Progenitor cell of endocrine pancreas (in vitro differentiated cells): ENCODE measurements around the gene SAP25. TPM values are rescaled to one million over a fixed set of nuclear protein-coding genes. Genes with fewer than 3 reads are reported as not detected.
"Not testable (repeated sequence)": the region's sequence is repeated elsewhere in the genome, so short reads cannot be mapped to it uniquely, and the experiment has no call there.

Experiments used
- DNase-seq: peaks from one replicate; pipeline ENCODE4 v3.0.0; 2021; ENCODE audit warnings: low spot score; ENCODE audit not compliant: unreplicated experiment
- H3K27ac Mint-ChIP-seq: 2 replicates; pipeline ENCODE4 v1.8.0; 2021; ENCODE audit warnings: mild to moderate bottlenecking, moderate library complexity, mixed read lengths
- H3K27me3 Mint-ChIP-seq: 2 replicates; pipeline ENCODE4 v1.8.0; 2021; ENCODE audit warnings: mixed read lengths
- H3K36me3 Mint-ChIP-seq: 2 replicates; pipeline ENCODE4 v1.8.0; 2022; ENCODE audit warnings: mixed read lengths; ENCODE audit not compliant: insufficient read depth
- H3K4me1 Mint-ChIP-seq: 2 replicates; pipeline ENCODE4 v1.8.0; 2021; ENCODE audit warnings: low read depth, mixed read lengths
- H3K4me3 Mint-ChIP-seq: 2 replicates; pipeline ENCODE4 v1.8.0; 2021; ENCODE audit warnings: low read depth, mild to moderate bottlenecking, moderate library complexity, mixed read lengths
- H3K9me3 Mint-ChIP-seq: 2 replicates; pipeline ENCODE4 v1.8.0; 2021; ENCODE audit warnings: low read depth, mixed read lengths
- total RNA-seq: library from RNA; stranded (reverse); gene quantifications from 2 replicates; pipeline ENCODE4 v1.2.1, GENCODE V29; 2021
- TF ChIP-seq, protein P1 (sequence below): fragments of 200-600 bp; sonication (generic); IDR thresholded peaks from one replicate; pipeline ENCODE4 v1.5.0; 2021; ENCODE audit warnings: antibody characterized with exemption, mild to moderate bottlenecking; ENCODE audit not compliant: unreplicated experiment

SAP25 gene
- total RNA-seq, 1 donor from 2014 or later: 7.7 TPM

DNA sequence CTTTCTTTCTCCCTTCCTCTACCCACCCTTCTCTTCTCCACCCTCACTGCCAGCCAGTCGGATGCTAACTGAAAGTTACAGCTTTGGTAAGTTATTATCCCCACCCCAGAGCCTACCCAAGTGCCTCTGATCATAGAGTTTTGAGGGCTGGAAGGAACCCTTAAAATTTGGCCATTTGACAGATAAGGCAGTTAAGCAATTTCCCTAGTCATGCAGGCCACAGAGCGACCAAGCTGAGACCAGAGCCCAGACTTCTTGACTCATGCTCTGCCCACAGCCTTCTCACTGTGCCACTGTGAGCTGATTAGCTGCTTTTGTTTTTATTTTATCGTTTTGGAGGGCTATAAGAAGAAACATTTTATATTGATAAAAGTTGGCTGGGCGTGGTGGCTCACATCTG is 17.2 kb downstream of the SAP25 start:
- TF ChIP-seq, protein P1, sequence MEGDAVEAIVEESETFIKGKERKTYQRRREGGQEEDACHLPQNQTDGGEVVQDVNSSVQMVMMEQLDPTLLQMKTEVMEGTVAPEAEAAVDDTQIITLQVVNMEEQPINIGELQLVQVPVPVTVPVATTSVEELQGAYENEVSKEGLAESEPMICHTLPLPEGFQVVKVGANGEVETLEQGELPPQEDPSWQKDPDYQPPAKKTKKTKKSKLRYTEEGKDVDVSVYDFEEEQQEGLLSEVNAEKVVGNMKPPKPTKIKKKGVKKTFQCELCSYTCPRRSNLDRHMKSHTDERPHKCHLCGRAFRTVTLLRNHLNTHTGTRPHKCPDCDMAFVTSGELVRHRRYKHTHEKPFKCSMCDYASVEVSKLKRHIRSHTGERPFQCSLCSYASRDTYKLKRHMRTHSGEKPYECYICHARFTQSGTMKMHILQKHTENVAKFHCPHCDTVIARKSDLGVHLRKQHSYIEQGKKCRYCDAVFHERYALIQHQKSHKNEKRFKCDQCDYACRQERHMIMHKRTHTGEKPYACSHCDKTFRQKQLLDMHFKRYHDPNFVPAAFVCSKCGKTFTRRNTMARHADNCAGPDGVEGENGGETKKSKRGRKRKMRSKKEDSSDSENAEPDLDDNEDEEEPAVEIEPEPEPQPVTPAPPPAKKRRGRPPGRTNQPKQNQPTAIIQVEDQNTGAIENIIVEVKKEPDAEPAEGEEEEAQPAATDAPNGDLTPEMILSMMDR: no peak
- H3K4me3 Mint-ChIP-seq: no peak overlapping the region
- no peak overlapping the region for H3K27ac Mint-ChIP-seq
- no peaks in the 10 kb centered on the region for H3K9me3 Mint-ChIP-seq
- DNase-seq: no peak
- H3K4me1 Mint-ChIP-seq: peaks cover 5% of the 10 kb centered on the region
- no peaks in the 10 kb centered on the region for H3K27me3 Mint-ChIP-seq
- H3K36me3 Mint-ChIP-seq: peaks cover 6% of the 10 kb centered on the region

DNA sequence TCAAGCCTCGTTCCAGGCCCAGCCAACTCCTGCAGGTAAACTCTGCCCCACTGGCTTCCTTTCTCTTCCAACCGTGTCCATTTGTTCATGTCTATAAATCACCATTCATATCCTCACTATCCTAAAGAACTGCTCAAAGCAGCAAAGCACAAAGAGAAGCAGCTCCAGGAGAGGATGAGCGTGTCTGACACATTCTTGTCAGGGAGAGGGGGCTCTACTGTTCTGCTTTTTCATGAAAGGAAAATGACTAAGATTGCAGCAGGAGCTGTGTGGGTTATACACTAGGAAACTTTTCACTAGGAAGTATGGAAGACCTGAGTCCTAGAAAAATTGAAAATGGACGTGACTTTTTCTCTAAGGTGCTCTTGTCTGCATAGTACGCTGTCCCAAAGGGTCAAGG is 18.0 kb downstream of the SAP25 start:
- H3K9me3 Mint-ChIP-seq: no peaks in the 10 kb centered on the region
- H3K27me3 Mint-ChIP-seq: no peaks in the 10 kb centered on the region
- peaks cover 6% of the 10 kb centered on the region for H3K36me3 Mint-ChIP-seq
- DNase-seq: no peak
- peaks cover 5% of the 10 kb centered on the region for H3K4me1 Mint-ChIP-seq
- no peak overlapping the region for H3K27ac Mint-ChIP-seq
- TF ChIP-seq, protein P1: no peak
- no peak overlapping the region for H3K4me3 Mint-ChIP-seq

DNA sequence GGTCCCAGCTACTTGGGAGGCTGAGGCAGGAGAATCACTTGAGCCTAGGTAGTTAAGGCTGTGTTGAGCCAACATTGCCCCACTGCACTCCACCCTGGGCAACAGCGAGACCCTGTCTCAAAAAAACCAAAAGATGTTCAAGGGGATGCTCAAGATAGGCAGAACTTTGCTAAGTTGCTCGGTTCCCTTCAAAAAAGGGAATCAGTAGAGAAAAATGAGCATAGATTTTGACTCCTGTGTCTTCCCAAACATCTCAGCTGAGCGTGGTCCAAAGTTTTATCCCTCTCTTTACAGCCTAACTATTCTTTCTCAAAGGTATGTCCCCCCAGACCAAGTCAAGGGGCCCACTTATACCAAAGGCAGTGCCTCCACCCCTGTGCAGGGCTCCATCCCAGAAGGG is 20.7 kb downstream of the SAP25 start:
- Mint-ChIP-seq H3K4me3 (no peak overlapping the region), H3K9me3 (no peaks in the 10 kb centered on the region), H3K27ac (no peak overlapping the region), H3K4me1 (no peaks in the 10 kb centered on the region), H3K36me3 (peaks cover 10% of the 10 kb centered on the region), H3K27me3 (no peaks in the 10 kb centered on the region)
- TF ChIP-seq, protein P1: no peak
- DNase-seq: no peak

DNA sequence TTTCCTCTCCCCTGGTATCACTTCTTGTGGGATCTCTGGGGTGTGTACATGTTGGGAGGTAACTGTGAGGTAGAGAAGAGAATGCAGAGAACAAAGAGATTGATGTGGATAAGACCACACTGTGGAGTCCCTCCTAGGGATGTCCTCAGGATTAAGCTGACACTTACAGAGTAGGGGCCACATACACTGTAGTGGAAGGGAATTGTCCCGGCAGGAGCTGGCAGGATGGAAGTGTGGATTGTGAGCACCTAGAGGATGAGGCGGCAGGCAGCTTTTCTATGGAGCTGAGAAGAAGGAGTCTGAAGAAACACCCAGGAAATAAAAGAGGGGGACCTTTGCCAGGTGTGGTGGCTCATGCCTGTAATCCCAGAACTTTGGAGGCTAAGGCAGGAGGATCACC is 21.2 kb downstream of the SAP25 start:
- no peaks in the 10 kb centered on the region for H3K9me3 Mint-ChIP-seq
- peaks cover 10% of the 10 kb centered on the region for H3K36me3 Mint-ChIP-seq
- TF ChIP-seq, protein P1: no peak
- H3K4me3 Mint-ChIP-seq: no peak overlapping the region
- no peak overlapping the region for H3K27ac Mint-ChIP-seq
- peaks cover 4% of the 10 kb centered on the region for H3K4me1 Mint-ChIP-seq
- H3K27me3 Mint-ChIP-seq: no peaks in the 10 kb centered on the region
- DNase-seq: no peak

DNA sequence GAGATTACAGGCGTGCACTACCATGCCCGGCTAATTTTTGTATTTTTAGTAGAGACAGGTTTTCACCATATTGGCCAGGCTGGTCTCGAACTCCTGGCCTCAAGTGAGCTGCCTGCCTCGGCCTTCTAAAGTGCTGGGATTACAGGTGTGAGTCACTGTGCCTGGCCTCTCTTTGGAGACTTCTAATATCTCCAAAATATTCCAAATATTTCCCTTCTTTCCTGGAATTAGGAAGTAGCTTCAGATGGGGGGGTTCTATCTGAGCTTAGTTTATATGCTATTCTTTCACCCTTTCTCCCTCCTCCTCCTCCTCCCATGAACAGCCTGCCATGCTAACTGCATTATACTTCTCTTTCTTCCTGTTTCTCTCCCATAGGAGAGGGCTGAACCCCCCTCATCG is 25.3 kb downstream of the SAP25 start:
- peaks cover 36% of the 10 kb centered on the region for H3K4me1 Mint-ChIP-seq
- H3K4me3 Mint-ChIP-seq, H3K27ac Mint-ChIP-seq: not testable (repeated sequence)

DNA sequence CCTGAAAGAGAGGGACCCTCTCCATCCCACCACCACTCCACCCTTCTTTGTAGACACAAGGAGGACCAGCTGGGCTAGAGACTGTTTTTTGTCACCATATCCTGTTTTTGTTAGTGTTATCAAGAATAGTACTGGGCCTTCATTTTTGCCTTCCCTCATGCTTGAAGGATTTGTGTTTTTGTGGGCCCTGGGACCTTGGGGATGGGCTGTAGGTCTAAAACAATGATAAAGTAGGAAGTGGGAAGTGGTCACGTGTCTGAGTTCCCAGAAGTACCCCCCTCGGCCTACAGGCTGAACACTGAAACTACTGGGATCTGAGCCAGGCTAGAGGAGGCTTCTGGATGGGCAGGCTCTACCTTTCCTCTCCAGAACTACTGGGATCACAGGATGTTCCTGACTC is 25.8 kb downstream of the SAP25 start:
- Mint-ChIP-seq H3K4me3 (no peak overlapping the region), H3K36me3 (peaks cover 6% of the 10 kb centered on the region), H3K9me3 (no peaks in the 10 kb centered on the region), H3K4me1 (peaks cover 37% of the 10 kb centered on the region), H3K27me3 (no peaks in the 10 kb centered on the region), H3K27ac (peak overlapping the region; percentile 25)
- TF ChIP-seq, protein P1: no peak
- no peak for DNase-seq

More for the DNA sequence above, 25.3 kb downstream of the SAP25 start:
- not testable (repeated sequence) for DNase-seq, H3K9me3 Mint-ChIP-seq, H3K27me3 Mint-ChIP-seq, H3K36me3 Mint-ChIP-seq
